ENCODE results near the gene SPAG16. TPM values are rescaled to one million over a fixed set of nuclear protein-coding genes. Genes with fewer than 3 reads are reported as not detected.

SPAG16 gene
- total and polyA plus RNA-seq, 11 donors: 9.8 to 26.1 (median 15.2) TPM

DNA sequence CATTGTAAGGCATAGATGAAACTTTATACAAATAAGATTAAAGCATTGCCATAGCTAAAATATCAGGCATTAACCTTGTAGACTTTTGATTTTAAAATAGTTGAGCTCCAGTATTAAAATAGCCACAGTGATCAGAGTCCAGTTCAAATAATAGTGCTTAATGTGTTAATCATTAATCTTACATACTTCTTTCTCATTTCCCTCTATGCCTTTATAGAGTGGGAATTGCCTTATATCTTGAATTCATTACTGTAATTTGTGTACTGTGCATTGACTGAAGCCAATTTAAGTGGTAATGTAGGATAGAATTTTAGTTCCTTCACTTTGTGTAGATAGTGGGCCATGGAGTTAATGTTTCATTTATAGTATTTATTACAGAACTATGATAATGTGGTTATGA, 577.4 kb downstream of the SPAG16 start:
- no peaks in the 10 kb centered on the region for H3K4me1 ChIP-seq
- no peak for DNase-seq
- no peak for TF ChIP-seq POLR2A (IDR thresholded peaks at IDR 0.05)
- TF ChIP-seq, protein P1, sequence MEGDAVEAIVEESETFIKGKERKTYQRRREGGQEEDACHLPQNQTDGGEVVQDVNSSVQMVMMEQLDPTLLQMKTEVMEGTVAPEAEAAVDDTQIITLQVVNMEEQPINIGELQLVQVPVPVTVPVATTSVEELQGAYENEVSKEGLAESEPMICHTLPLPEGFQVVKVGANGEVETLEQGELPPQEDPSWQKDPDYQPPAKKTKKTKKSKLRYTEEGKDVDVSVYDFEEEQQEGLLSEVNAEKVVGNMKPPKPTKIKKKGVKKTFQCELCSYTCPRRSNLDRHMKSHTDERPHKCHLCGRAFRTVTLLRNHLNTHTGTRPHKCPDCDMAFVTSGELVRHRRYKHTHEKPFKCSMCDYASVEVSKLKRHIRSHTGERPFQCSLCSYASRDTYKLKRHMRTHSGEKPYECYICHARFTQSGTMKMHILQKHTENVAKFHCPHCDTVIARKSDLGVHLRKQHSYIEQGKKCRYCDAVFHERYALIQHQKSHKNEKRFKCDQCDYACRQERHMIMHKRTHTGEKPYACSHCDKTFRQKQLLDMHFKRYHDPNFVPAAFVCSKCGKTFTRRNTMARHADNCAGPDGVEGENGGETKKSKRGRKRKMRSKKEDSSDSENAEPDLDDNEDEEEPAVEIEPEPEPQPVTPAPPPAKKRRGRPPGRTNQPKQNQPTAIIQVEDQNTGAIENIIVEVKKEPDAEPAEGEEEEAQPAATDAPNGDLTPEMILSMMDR (IDR thresholded peaks at IDR 0.05): no peak
- H3K27me3 ChIP-seq: no peaks in the 10 kb centered on the region
- intact Hi-C loops (cut with DNase I): no loop called here
- no peaks in the 10 kb centered on the region for H3K36me3 ChIP-seq
- no peak for ATAC-seq
- no peak overlapping the region for H3K27ac ChIP-seq
- no peak overlapping the region for H3K4me3 ChIP-seq
- peaks cover 0 to 17% (median 1%) of the 10 kb centered on the region in 12 donors for H3K9me3 ChIP-seq

DNA sequence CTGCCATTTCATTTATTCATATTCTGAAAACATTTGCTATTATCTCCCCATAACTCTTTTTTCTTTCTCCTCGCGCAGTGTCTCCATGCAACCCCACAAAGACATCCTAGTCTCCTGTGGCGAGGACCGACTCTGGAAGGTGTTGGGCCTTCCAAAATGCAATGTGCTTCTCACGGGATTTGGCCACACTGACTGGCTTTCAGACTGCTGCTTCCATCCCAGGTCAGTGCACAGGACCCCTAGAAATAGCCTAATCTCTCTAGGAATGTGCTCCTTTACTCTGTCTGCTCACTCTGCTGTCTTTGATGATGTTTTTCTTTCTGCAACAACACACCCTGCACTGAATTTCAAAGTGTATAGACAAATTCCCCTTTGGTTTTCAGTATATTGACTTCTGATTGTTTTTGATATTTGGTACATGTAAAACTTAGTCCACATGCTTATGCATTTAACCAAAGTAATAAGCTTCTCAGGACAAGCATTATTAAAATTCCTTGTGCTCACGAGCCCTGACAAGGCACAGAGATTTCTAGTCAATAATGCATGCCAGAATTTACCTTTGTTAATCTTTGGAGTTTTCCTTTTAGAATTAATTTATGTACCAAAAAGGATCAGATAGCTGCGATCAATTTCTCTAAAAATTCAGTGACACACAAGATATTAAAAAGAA, 578.3 kb downstream of the SPAG16 start:
- 70 to 78% (median 74%) methylated on average over 7 of the region's 7 CpGs for WGBS, 4 donors
- intact Hi-C loops (cut with DNase I): no loop called here
- TF ChIP-seq, protein P1 (IDR thresholded peaks at IDR 0.05): no peak
- no peak for TF ChIP-seq POLR2A (IDR thresholded peaks at IDR 0.05)

DNA sequence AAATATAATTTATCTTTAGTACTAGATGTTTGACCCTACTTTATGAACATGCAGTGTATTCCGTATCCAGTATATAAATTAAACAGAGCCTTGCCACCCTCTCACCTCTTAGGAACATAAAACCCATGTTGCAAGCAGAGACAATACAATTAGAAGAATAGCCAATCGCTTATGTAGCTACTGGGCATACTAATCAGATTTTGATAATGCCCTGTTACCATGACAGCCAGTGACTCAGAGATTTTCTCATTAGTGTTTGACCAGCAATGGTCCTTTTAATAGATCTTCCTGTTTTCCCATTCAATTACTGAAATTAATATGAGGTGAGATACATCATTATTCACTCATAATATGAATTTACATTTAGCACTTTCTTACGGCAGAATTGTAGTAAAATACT, 579.3 kb downstream of the SPAG16 start:
- WGBS, 4 donors: 55 to 82% (median 78%) methylated on average over 3 of the region's 3 CpGs

More for the DNA sequence above, 578.3 kb downstream of the SPAG16 start:
- ATAC-seq: no peak
- no peak for DNase-seq
- Histone ChIP-seq H3K9me3 (peaks cover 0 to 17% (median 1%) of the 10 kb centered on the region in 12 donors), H3K27ac (no peak overlapping the region), H3K27me3 (no peaks in the 10 kb centered on the region), H3K36me3 (no peaks in the 10 kb centered on the region), H3K4me3 (no peak overlapping the region), H3K4me1 (no peaks in the 10 kb centered on the region)

DNA sequence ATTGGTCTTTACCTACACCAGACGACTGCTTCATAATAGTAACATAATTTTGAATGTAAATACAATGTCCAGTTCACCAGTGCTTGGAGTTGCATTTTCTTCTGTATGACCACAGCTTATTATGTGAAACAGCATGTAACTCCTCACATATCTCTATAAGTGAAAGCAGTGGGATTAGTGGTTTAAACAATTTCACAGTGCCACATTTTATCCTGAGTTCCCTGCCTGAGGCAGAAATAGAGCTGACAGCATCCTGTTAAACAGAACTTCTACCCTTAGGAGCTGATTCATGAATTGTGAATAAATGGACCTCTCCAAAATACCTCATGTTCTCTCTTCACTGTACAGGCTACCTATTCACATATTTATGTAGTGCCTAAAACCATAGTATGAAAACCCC, 584.3 kb downstream of the SPAG16 start:
- 0 to 53% (median 46%) methylated on average over 1 of the region's 1 CpG for WGBS, 4 donors

More for the DNA sequence above, 579.3 kb downstream of the SPAG16 start:
- H3K4me3 ChIP-seq: no peak overlapping the region
- no peak for DNase-seq
- H3K36me3 ChIP-seq: no peaks in the 10 kb centered on the region
- no peaks in the 10 kb centered on the region for H3K4me1 ChIP-seq
- no peak for ATAC-seq
- TF ChIP-seq, protein P1 (IDR thresholded peaks at IDR 0.05): no peak
- no peak for TF ChIP-seq POLR2A (IDR thresholded peaks at IDR 0.05)
- no peak overlapping the region for H3K27ac ChIP-seq
- H3K27me3 ChIP-seq: no peaks in the 10 kb centered on the region
- intact Hi-C loops (cut with DNase I): no loop called here
- peaks cover 0 to 17% (median 1%) of the 10 kb centered on the region in 12 donors for H3K9me3 ChIP-seq

More for the DNA sequence above, 584.3 kb downstream of the SPAG16 start:
- ATAC-seq: no peak
- Histone ChIP-seq H3K27me3 (no peaks in the 10 kb centered on the region), H3K9me3 (peaks cover 0 to 17% (median 1%) of the 10 kb centered on the region in 12 donors), H3K36me3 (no peaks in the 10 kb centered on the region), H3K4me1 (no peaks in the 10 kb centered on the region), H3K27ac (no peak overlapping the region), H3K4me3 (no peak overlapping the region)
- no peak for DNase-seq
- intact Hi-C loops (cut with DNase I): no loop called here
- no peak for TF ChIP-seq POLR2A (IDR thresholded peaks at IDR 0.05)
- TF ChIP-seq, protein P1 (IDR thresholded peaks at IDR 0.05): no peak

Measured in heart left ventricle (tissue), 16 donors.